Lung microvascular endothelial cell (primary cell): ENCODE results near the gene AATF. TPM values are rescaled to one million over a fixed set of nuclear protein-coding genes. Genes with fewer than 3 reads are reported as not detected.

ENCODE experiments used
- DNase-seq, 2 donors: peaks; one replicate each; pipeline versions ENCODE4 v3.0.0 to v3.0.0-alpha.2; 2010; ENCODE audit warnings: low read depth in 2 of 2
- total RNA-seq: library from RNA; depleted of rRNA; stranded (reverse); fragments of >200 nt; gene quantifications from 2 replicates; pipeline ENCODE4 v1.2.1, GENCODE V29; 2014

The AATF gene
- 14.4 and 17.1 TPM in 2 replicates for total RNA-seq

DNA sequence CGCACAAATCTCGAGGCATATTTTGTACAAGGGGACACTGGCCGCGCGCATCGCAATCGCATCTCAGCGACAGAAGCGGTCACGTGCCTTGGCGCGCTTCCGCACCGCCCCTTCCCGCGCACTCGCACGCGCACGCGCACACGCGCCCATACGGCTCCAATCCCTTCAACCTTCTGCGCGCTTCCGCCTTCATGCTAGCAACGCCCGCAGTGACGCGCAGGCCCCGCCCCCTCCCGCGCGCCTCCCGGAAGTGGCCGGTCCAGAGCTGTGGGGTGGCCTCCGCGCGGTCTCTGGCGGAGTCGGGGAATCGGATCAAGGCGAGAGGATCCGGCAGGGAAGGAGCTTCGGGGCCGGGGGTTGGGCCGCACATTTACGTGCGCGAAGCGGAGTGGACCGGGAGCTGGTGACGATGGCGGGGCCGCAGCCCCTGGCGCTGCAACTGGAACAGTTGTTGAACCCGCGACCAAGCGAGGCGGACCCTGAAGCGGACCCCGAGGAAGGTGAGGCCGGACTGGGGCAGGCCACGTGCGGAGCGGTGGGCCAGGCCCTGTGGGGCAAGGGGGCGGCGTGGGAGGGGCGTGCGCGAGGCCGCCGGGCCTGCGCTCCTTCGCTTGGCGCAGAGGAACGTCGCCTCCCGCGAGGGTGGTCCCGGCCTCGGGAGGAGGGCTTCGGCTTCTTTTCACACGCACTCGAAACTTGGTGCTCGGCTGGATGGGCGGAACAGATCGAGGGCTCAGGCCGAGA lies at the start of gene AATF:
Gene AATF (plus strand): TSS at position 238 of the 744 bp plus-strand sequence. CDS start 172 bp downstream, at position 410.
- DNase-seq = peak; percentile 97

DNA sequence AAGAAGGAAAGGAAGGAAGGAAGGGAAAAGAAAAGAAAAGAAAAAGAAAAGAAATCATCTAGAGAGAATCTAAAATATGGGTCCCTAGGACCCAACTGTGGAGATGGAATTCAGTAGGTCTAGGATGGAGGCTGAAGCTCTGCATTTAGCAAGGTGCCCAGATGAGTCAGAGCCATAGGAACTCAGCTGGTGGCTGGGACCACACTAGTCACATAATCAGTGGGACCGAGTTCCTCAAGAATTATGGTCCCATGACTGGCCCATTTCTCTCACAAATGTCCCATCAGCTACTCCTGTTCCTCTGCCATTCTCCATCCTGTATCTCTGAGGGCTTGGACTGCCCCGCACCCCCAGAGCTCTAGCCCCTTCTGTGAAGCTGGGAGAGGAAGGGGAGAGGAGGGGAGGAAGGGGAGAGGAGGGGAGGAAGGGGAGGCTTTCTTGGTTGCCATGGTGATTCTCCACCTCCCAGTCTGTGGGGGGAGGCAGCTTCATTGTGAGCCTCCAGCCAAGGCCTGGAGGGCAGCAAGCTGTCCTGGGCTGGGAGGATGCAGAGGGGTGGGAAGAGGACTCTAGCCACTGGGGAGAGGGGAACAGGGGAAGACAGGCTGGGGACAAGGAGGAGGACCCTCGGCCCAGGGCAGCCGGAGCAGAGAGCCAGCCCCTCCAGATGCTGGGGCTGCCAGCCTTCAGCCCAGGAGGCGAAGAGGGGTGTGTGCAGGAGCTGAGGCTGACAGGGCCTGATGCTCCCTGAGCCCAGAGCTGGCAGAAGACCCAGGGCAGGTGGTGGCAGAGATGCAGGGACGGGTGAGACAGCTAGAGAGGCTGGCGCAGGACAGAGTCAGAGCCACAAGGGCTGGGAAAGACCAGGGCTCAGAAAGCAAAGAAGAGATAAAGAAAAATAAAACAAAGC lies 49.2 kb upstream of the AATF start:
- DNase-seq = no peak

- no peak for DNase-seq
Observed at GRCh38 chr17:36900160-36900512, 48.6 kb upstream of the AATF start.

- DNase-seq = no peak
Observed at GRCh38 chr17:36901506-36901905, 47.2 kb upstream of the AATF start.

DNA sequence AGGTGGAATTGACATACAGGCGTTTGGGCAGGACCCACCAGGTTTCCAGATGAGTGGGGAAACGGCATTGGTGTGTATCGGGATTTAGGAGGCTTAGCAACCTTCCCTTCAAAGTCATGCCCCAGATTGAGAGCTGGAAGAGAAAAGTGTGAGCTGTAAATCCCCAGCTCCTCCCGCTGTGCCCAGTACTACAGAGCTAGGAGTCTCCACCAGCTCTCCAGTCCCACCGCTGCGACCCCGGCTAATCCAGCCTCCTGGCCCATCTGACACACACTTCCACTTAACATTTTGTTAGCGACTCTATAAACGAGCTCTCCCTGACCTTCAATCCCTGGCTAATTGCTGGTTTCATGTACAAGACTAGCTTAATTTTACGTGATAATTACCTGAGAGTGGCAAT lies 41.3 kb upstream of the AATF start:
- DNase-seq = no peak

- no peak for DNase-seq
Observed at GRCh38 chr17:36910513-36910912, 38.2 kb upstream of the AATF start.

DNA sequence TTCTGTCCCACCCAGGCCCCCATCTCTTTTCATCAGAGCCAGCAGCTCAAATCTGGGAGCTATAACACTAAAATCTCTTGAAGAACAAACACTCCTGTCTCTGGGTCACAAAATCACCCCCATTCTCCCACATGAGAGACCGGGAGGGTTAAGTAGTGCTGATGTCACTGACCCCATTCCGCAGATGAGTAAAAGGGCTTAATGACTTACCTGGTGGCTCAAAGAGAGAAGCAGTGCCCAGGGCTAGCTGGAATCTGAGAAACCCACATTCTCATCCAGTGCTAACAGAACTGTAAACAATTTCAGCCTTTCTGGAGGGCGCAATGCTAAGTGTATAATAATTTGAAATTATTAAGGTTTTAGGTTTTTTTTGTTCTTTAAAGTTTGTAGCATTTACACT lies 37.8 kb upstream of the AATF start:
- no peak for DNase-seq

DNA sequence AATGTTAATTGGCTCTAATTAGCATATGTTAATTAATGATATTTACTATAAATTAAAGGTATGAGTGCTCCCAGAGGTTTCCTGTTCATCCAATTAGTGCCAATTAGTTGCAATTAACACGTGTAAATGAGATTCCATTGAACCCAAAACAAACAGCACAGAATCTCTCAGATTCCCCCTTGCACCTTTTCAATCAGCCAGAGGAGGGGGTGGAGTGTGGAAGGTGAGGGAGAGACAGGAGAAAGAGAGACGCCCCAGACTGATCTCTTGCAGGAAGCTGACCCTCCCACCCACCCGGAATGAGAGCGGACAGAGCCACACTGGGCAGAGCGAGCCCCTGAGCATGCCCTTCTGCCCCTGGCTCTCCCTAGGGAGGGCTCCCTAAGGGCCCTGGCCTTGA lies 35.6 kb upstream of the AATF start:
- DNase-seq = no peak

GRCh38 chr17:36918211-36918691 lies 30.5 kb upstream of the AATF start:
- no peak for DNase-seq

GRCh38 chr17:36919407-36919968 lies 29.3 kb upstream of the AATF start:
- no peak for DNase-seq

DNA sequence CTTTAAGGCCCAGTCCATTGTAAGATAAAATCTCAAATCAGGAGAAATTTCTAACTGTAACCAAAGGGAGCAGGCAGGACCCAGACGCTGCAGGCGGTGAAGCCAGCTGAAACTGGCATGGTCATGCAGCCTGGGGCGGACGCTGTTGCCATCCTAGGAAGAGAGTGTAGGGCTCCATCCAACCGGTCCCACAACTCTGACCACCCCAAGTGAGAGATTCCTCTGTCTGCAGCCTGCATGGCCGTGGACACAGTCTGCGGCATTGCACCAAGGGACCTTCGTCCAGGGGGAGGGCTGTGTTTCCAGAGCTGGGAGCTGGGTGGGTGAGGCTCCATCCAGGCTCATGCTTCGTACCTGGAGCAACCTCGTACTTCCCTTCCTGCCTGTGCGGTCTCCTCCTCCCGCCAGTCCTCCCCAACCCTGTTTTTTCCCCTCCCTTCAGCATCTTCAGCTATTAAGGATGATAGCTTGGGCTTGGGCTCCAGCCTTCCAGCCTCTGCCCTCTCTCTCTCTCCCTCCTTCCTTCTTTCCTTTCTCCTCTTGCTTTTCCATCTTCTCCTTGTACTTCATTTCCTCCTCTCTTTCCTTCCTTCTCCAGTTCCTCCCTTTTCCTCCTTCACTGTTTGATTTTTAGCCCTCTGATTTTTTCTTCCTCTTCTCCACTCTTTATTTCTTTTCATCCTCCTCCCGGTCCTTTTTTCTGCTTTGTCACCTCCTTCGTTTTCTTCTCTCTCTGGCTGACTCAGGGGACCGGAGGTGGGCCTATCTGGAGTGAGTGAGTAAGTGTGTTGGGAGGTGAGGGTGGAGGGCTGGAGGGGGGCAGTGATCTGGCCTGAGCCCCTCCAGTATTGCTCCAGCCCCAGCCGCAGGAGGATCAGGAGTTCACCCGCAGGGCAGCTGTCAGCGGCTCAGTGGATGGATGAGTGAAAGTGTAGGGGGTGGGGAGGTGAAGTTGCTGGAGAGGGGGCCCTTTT lies 28.4 kb upstream of the AATF start:
- no peak for DNase-seq

- no peak for DNase-seq
Observed at GRCh38 chr17:36921095-36921851, 27.5 kb upstream of the AATF start.

- DNase-seq = no peak
Observed at GRCh38 chr17:36922175-36922574, 26.6 kb upstream of the AATF start.

GRCh38 chr17:36923814-36924221 lies 24.9 kb upstream of the AATF start:
- DNase-seq = no peak

DNA sequence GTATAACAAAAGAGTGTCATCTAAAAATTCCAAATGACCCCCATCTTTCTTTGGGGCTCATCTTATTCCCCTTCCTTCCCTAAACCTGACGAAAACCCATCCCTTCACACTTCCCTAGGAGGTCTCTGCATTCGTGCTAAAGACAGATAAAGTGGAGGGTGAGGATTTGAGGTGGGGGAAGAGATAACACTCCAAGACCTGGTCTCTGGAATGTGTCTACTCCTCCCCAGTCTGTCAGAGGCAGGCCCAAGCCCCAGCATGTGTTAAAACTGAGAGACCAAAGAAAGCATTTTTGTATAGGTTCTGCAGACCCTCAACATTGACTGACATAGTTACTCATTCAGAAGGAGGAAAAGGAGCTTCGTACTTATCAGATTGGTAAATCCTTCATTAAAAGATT lies 22.5 kb upstream of the AATF start:
- no peak for DNase-seq

- no peak for DNase-seq
Observed at GRCh38 chr17:36926701-36927100, 22.1 kb upstream of the AATF start.

DNA sequence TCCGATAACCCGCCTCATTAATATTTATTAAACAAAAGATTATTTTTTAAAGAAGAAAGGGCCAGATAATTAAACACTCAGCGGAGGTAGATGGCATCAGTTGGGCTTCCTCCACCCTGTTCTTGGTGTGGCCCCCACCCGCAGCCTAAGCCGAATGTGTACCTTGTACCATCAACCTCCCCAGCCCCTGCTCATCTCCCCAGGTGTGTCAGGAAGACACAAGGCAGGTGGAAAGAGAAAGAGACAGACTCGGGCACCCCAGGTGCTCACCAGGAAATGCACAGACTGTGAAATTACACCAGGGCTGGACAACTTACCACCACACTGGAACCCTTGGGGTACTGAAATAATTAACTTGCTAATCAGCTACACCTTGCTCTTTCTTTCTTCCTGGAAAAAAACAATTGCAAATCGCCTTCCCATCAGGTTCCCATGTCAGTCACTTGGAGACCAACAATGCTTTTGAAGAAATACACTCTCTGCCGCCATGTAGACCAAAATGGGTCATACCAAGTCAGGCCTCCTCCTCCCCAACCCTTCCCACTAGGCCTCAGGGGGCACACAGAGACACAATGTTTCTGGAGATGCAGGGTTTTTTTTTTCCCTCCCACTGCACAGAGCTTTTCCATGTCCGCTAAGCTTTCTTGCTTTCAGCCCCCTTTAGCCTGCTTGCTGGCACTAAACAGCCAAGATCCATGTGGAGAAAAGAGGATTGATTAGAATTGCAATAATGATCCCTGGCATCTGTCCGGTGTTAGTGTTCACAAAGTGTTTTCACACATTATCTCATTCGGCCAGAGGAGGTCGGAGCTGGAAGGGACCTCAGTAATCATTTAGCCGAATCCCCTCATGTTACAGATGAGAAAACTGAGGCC lies 20.0 kb upstream of the AATF start:
- no peak for DNase-seq

DNA sequence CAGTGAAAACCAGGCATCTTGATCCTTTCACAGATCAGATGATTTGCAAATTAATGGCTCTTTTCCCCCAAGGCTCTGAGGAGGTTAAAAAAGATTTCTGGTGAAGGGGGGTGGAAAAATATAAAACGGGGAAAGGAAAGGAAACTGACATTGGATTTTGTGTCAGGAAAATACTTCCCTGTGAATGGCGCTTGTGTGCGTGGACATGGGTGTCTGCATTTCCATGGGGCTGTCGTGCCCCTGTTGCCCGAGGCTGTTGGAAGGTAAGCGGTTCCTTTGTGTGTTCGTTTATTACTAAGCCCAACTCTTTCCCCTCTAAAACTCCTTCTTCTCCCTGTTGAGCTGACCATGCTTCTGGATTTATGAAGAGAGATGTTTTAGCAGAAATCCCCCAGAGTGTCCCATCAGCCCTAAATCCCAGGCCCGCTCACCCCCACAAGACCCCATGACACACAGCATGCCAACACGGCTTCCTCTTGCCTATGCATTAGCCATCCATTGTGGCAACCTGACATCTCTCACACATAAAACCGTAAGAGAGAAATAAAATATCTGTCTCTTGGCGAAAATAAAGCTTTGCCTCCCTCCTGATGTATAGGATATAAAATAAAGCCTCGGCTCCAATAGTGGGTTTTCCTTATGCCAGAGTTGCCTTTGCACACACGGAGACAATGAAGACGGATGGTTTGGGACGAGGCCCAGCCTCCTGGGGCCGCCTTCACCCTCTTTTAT lies 18.7 kb upstream of the AATF start:
- no peak for DNase-seq

DNA sequence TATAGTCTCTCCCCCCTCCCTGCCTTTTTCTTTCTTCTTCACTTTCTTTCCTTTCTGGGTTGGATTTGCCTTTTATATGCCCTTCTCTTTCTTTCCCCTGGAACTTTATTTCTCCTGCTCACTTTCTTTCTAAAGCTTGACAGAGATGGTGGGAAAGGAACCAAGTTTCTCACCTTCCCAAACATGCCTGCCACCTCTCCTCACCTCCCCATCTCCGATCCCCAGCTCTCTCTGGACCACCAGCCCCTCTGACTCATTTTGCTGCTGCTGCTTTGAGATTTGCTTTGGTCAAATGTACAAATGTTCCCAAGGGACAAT lies 18.2 kb upstream of the AATF start:
- no peak for DNase-seq
